Bronchial epithelial cell (primary cell): ENCODE data around the gene SIK2. TPM values are rescaled to one million over a fixed set of nuclear protein-coding genes. Genes with fewer than 3 reads are reported as not detected.

Experiments used
- DNase-seq: peaks from one replicate; pipeline ENCODE4 v3.0.0-alpha.2; 2010; ENCODE audit warnings: low read depth
- FAIRE-seq: peaks from 2 replicates; lab custom pipeline; 2011; peaks lifted over from hg19 to GRCh38; lab: Jason Lieb, UNC
- H3K27me3 ChIP-seq: 2 replicates; pipeline ENCODE4 v1.5.1; 2011; ENCODE audit warnings: low read length; ENCODE audit not compliant: control insufficient read depth, insufficient read depth
- H3K36me3 ChIP-seq: 2 replicates; pipeline ENCODE4 v1.5.1; 2011; ENCODE audit warnings: low read length; ENCODE audit not compliant: control insufficient read depth, insufficient read depth
- H3K4me3 ChIP-seq: 2 replicates; pipeline ENCODE4 v1.5.1; 2011; ENCODE audit warnings: mild to moderate bottlenecking, low read depth, low read length, control low read depth
- total RNA-seq: library from RNA; depleted of rRNA; stranded (reverse); fragments of >200 nt; gene quantifications from 2 replicates; pipeline ENCODE4 v1.2.1, GENCODE V29; 2014
- TF ChIP-seq, protein P1 (sequence below): IDR thresholded peaks from 2 replicates; pipeline ENCODE4 v1.5.1; 2011; ENCODE audit warnings: mild to moderate bottlenecking, moderate library complexity, low read length, control low read depth, inconsistent platforms; ENCODE audit not compliant: insufficient read depth, severe bottlenecking

The SIK2 gene
- total RNA-seq, 1 donor from 2014 or later: 2.9 TPM

- no peaks in the 10 kb centered on the region for H3K36me3 ChIP-seq
- no peaks in the 10 kb centered on the region for H3K27me3 ChIP-seq
- TF ChIP-seq, protein P1, sequence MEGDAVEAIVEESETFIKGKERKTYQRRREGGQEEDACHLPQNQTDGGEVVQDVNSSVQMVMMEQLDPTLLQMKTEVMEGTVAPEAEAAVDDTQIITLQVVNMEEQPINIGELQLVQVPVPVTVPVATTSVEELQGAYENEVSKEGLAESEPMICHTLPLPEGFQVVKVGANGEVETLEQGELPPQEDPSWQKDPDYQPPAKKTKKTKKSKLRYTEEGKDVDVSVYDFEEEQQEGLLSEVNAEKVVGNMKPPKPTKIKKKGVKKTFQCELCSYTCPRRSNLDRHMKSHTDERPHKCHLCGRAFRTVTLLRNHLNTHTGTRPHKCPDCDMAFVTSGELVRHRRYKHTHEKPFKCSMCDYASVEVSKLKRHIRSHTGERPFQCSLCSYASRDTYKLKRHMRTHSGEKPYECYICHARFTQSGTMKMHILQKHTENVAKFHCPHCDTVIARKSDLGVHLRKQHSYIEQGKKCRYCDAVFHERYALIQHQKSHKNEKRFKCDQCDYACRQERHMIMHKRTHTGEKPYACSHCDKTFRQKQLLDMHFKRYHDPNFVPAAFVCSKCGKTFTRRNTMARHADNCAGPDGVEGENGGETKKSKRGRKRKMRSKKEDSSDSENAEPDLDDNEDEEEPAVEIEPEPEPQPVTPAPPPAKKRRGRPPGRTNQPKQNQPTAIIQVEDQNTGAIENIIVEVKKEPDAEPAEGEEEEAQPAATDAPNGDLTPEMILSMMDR: no peak
- no peak overlapping the region for H3K4me3 ChIP-seq
- DNase-seq: no peak
- no peak for FAIRE-seq
Observed at GRCh38 chr11:111663820-111664219, 61.6 kb downstream of the SIK2 start.

DNA sequence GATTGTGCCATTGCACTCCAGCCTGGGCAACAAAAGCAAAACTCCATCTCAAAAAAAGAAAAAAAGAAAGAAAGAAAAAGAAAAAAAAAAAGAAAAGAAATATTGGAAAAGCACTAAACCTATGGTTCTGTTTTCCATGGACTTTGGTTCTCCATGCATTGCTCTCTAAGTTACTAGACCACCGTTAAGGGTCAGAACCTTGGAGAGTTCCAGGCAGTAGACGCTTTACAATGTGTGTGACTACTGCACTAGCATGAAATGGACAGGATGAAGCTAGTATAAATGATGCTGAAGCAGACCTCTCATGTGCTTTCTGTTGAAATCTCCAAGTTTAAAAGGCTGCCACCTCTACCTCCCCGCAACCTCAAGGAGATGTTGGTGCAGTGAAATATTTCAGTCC, 63.5 kb downstream of the SIK2 start:
- Histone ChIP-seq H3K4me3 (no peak overlapping the region), H3K36me3 (no peaks in the 10 kb centered on the region), H3K27me3 (no peaks in the 10 kb centered on the region)
- DNase-seq: peak; percentile 32
- FAIRE-seq: no peak
- TF ChIP-seq, protein P1: no peak

DNA sequence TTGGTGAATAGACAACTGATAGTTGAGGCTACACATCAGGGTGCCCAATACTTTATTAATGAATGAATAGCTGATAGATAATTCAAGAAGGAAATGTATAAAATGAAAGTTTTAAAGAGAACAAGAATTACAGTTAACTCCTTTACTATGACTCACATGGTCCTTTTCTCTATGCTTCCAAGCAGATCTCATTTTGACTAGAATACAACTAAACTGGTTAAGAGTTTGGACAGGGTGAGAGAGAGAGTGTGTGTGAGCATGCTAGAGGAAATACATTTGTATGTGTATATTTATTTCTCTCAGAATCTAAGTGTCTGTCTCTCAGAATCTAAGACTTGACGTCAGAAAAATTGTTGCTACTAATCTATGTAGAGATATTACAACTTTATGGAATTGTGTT, 66.7 kb downstream of the SIK2 start:
- TF ChIP-seq, protein P1: no peak
- DNase-seq: no peak
- Histone ChIP-seq H3K27me3 (no peaks in the 10 kb centered on the region), H3K4me3 (no peak overlapping the region), H3K36me3 (peaks cover 1% of the 10 kb centered on the region)
- FAIRE-seq: no peak

DNA sequence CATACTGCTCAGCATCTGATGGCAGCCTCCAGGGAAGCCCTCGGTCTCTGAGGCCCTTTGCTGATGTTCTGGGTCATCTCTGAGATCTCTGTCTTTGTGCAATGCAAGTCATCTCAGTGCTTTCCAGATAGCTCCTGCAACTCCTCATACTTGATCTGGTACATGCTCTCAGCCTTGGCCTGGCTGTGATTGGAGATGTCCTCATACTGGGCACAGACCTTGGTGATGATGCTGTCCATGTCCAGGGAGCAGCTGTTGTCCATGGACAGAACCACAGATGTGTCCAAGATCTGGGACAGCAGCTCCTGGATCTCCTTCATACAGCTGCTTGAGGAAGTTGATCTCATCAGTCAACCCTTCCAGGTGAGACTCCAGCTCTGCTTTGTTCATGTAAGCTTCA, 69.1 kb downstream of the SIK2 start:
- FAIRE-seq: no peak
- H3K27me3 ChIP-seq: no peaks in the 10 kb centered on the region
- no peak for DNase-seq
- TF ChIP-seq, protein P1: no peak
- no peak overlapping the region for H3K4me3 ChIP-seq
- peaks cover 1% of the 10 kb centered on the region for H3K36me3 ChIP-seq

DNA sequence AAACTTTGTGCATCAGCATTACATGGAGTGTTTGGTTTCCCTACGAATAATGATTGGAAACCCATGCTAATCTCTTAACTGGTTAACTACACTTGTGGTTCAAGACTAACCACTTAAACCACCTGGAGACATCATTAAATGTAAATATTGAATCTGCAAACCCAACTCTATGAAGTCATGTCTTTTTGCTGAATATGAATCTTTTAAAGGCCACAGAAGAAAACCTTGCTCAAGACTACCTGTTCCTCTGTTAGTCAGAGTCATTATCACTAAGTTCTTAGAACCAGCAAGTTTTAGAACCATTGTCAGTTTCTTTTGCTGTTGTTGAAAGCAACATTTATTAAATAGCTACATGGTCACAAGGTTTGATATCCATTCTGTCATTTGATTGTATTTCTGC, 70.7 kb downstream of the SIK2 start:
- TF ChIP-seq, protein P1: no peak
- no peak for DNase-seq
- Histone ChIP-seq H3K36me3 (peaks cover 1% of the 10 kb centered on the region), H3K27me3 (no peaks in the 10 kb centered on the region), H3K4me3 (no peak overlapping the region)
- no peak for FAIRE-seq

- FAIRE-seq (no peak), DNase-seq (peak; percentile 5)
- Histone ChIP-seq H3K36me3 (peaks cover 1% of the 10 kb centered on the region), H3K27me3 (no peaks in the 10 kb centered on the region), H3K4me3 (no peak overlapping the region)
- TF ChIP-seq, protein P1: no peak
Observed at GRCh38 chr11:111674941-111675340, 72.7 kb downstream of the SIK2 start.
